GM21576 (cell line): ENCODE results near the gene RFTN1.

ENCODE experiments used
- ATAC-seq: cut with Tn5 transposase; IDR thresholded peaks from one replicate; pipeline ENCODE4 v1.9.1; 2021; ENCODE audit warnings: mild to moderate bottlenecking, moderate library complexity; ENCODE audit not compliant: unreplicated experiment

The RFTN1 gene, protein sequence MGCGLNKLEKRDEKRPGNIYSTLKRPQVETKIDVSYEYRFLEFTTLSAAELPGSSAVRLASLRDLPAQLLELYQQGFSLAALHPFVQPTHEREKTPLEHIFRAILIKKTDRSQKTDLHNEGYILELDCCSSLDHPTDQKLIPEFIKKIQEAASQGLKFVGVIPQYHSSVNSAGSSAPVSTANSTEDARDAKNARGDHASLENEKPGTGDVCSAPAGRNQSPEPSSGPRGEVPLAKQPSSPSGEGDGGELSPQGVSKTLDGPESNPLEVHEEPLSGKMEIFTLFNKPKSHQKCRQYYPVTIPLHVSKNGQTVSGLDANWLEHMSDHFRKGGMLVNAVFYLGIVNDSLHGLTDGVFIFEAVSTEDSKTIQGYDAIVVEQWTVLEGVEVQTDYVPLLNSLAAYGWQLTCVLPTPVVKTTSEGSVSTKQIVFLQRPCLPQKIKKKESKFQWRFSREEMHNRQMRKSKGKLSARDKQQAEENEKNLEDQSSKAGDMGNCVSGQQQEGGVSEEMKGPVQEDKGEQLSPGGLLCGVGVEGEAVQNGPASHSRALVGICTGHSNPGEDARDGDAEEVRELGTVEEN

DNA sequence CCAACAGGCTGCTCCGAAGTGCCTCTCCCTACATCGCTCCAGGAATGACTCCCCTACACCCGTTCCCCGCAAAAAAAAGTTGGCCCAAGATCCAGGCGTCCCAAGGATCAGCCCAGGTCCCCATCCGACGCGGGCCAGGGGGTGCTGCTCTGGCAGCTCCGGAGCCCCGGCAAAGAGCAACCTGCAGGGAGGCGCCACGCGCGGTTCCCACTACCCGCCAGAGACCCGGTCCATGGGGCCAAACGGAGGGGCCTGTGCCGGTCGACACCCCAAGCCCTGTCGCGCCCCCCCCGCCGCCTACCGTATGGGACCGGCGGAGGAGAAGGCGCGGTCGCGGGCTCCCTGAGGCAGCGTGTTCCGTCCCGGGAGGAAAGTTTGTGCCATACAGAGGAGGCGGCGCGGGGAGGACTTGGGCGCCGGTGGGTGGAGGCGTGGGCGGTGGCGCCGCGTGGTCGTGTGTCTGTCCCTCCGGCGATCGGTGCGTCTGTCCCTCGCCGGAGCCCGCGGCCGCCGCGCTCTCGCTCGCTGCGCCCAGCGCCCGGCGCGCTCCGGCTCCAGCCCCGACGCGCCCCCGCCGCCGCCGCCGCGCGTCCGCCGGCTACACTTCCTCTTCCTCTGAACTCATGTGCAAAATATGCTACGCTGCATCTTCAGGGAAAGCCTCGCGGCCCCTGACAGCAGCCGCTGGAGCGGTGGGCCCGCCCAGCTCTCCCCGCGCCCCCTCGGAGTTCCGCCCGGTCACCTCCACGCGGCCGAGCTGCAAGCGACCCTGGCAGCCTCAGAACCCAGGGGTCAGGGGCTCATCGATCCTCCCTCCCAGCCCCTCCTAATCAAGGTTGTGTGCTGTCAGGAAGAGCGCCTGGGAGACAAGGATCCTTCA is at the start of gene RFTN1:
Gene RFTN1, minus strand, starts transcription at position 559 of the 880 bp plus-strand sequence. CDS start 19,830 bp downstream, outside the sequence.
- ATAC-seq: peak; percentile 12

DNA sequence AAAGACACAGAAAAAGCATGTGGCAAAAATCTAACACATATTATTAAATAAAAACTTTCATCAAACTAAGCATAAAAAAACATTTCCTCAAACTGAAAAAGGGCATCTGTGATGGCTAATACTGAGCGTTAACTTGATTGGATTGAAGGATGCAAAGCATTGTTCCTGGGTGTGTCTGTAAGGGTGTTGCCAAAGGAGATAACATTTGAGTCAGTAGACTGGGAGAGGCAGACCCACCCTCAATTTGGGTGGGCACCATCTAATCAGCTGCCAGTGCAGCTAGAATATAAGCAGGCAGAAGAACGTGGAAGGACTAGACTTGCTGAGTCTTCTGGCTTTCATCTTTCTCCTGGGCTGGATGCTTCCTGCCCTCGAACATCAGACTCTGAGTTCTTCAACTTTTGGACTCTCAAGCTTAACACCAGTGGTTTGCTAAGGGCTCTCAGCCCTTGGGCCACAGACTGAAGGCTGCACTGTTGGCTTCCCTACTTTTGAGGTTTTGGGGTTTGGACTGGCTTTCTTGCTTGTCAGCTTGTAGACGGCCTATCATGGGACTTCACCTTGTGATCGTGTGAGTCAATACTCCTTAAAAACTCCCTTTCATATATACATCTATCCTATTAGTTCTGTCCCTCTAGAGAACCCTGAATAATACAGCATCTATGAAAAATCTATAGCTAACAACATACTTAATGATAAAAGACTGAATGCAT is 46.3 kb upstream of the RFTN1 start:
- ATAC-seq: no peak

DNA sequence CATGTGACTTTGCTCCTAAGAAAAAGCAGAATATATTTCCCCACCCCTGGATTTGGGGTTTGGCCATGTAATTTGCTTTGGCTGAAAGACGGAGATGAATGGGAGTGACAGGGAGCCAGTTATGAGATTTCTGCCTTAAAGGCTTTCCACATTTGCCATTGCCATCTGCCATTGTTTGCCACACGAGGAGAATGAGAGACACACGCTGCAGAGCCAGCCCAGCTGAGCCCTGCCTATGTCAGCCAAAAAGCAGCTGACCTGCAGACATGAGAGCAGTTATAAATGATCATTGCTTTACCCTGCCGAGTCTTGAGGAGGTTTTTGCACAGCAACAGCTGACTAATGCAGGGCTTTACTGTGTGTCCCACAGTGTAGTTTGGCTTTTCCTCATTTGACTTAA is 40.6 kb upstream of the RFTN1 start:
- ATAC-seq: no peak

DNA sequence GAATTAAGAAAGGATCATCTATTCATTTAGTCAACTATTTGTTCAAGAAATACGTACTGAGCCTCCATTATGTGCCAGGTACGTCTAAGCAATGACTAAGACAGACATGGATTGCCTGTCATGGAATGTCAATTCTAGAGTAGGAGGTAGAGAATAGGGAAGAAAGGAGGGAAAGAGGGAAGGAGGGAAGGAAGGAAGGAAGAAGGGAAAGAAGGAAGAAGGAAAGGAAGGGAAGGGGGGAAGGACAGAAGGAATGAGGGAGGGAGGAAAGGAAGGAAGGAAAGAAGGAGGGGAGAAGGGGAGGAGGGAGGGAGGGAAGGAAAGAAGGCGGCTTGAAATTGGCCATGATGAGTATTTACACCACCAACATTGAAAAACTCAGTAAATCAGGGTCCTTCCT is 39.3 kb upstream of the RFTN1 start:
- ATAC-seq: no peak

DNA sequence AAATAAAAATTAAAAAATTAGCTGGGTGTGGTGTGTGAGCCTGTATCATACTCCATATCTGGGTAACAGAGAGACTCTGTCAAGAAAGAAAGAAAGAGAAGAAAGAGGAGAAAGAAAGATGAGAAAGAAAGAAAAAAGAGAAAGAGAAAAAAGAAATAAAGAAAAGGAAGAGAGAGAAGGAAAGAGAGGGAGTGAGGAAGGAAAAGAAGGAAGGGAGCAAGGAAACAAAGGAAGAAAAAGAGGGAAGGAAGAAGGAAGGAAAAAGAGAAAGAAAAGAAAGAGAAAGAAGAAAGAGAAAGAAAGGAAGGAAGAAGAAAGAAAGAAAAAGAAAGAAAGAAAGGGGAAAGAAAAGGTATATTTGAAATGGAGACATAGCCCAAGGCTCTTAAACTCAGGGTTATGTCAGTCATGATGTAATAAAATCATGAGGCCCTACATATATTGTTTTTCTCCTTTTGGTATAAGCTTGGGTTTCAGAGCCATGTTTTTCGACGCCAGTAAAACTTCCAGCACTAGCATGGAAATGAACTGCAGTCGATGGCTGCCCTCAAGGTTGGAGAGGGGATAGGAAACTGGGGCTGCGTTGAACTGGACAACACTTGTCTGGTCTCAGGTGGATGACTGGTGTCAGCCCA is 38.0 kb upstream of the RFTN1 start:
- ATAC-seq: no peak

DNA sequence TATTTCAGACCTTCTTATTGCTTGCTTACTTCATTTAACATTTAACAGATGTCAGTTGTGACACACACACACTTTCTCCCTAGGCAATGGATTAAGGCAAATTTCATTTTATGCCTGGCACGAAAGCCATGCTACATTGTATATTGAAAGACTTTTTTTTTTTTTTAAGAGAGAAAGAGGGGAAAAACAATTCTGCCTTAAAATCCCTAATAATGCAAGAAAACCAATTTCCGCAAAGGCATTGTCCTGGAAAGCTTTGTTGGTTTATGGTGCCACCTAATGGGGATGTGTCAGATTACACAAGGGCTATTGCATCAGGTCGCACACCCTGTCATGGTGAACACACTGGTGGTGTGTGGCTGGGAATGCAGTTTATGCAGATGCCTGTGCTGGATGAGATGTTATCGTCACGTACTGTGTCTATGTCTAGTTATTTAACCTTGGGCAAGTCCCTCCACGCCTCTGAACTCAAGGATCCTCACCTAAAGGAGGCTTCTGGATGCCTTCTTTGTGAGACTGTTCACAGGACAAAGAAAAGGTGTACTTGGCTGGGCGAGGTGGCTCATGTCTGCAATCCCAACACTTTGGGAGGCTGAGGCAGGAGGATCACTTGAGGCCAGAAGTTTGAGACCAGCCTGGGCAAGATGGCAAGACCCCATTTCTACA is 37.3 kb upstream of the RFTN1 start:
- peak; percentile 76 for ATAC-seq

DNA sequence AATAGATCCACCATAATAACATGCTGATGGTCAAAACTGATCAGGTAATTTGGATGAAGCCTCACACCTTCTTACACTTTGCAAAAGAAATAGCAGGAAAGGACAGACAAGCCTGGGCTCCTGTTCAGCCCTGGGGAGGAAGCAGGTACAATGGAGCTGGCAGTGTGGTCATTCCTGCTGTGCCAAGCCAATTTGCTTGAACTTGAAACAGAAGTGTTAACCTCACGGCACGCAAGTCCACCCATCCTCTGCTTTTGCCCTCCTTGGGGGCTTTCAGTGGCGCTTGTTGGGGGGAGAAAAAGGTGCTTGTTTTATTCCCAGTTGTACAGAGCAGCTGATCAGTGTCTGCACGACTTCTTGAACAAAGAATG is 36.8 kb upstream of the RFTN1 start:
- ATAC-seq: no peak

DNA sequence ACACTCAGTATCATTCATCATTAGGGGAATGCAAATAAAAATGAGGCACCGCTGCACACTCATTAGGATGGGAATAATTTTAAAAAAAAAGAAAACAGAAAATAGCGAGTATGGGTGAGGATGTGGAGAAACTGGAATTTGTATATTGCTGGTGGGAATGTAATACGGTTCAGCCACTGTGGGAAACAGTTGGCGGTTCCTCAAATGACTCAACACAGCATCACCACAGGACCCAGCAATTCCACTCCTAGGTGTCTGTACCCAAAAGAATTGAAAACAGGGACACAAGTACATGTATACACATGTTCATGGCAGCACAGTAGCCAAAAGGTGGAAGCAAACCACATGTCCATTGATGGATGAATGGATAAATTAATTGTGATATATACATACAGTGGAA is 35.2 kb upstream of the RFTN1 start:
- ATAC-seq: no peak

DNA sequence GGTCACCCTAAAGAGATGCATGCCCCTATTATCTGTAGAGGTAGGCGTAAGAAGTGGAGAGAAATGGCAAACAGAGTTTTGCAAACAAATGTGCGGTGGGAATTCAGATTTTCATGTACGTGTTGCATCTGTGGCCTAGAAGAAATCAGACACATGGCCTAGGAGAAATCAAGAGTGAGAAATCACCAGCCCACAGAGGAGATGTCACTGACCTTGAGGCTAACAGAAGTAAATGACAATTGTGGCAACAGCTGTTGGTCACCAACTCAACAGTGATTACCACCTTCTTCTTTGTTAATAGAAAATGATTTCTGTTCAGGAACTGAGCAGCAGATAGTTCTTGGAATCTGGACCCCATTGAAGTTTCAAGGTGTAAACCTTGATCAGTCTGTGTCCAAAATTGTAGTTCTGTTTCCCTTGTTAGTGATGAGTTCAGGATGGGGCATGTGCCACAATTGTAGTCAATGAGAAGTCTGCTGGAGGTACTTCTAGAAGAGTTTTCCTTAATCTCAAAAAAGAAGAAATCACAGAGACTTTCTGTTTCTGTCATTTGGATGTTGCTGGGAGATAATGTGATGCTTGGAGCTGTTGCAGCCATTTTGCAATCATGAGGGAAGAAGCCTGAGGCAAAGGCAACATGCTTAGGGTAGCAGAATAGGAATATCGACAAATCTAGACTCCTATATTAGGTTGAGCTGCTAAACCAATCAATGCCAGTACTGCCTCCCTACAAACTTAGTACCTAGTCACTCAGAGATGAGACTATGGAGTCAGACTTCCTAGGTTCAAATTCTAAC is 34.3 kb upstream of the RFTN1 start:
- no peak for ATAC-seq

DNA sequence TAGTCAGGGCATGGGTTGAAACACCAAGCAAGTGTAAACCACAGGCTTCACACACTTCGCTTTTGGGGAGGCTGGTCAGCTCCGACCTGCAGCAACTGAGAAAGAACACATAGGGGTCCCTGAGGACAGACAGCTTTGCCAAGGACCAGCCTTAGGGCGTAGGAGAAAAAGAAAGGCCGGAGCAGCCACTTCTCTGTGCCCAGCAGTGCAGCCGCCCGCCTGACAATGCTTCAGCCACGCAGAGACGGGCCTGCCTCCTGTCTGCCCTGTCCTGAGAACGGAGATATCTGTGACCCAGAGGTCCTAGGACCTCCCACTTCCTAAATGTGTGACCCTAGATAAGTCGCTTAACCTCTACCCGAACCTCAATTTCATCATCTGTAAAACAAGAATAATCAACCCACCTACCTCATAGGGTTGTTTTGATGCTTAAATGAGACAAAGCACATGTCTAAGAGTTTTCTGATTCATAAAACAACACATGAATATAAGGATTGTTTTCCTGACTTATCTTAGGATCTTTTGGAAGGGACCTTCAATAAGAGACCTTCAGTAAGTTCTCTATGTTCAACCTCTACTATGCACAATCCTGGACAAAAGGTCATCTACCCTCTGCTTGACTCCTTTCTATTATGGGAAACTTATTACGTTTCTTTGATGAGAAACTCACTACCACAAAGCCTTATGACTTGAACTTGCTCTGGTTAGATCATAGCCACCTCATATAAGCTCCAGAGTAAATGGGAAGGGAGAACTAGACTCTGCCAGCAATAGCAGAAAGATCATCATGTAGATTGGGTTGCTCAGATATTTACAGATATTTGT is 32.9 kb upstream of the RFTN1 start:
- ATAC-seq: no peak

DNA sequence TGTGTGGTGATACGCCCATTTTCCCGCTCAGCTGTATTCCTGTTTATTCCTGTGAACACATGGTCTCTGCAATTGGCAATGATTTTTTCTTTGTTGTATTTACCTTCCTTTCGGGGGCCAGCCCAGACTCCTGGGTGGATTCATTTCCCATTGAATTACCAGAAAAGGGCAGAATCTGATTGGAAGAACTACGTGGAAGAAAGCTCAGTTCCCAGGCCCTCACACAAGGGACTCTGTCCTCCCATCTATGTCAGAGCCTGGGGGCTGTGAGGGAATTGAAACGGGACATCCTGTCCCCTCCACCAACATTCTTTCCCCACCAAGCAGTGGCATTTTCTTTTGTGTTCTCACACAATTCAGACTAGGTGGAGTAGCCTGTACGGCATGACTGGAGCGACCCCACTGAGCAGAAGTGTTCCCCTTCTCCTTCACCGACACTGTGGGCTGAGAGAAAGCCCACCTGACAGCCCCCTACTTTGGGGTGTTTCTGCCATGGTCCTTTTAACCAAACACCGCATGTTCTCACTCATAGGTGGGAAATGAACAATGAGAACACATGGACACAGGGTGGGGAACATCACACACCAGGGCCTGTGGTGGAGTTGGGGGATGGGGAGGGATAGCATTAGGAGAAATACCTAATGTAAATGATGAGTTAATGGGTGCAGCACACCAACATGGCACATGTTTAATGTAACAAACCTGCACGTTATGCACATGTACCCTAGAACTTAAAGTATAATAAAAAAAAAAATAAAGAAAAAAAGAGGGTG is 32.1 kb upstream of the RFTN1 start:
- no peak for ATAC-seq

DNA sequence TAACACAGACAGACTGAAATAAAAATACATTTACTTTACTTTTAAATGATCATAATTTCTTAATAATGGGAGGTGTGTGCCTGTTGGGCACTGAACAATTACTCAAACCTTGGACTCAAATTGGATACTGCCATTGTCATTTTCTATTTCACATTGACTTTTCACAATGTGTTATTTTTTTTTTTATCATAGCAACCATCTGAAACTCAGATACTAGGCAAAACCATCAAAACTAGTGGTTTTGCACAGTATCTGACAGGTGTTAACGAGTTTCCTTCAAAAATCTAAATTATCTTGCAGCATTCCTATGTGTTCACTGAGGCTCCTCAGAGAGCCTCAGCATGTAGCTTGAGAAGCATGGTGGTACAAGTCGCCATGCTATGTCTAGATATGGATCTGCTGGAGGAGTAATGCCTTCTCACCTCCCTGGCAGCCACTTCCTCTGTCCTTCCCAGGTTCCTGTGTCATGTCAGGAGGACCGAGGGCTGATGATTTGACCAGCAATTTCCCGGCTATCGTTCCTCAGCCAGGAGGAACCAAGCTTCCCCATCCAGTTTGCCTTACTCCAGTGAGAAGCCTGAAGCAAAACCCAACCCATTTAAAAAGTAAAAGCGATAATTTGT is 29.9 kb upstream of the RFTN1 start:
- no peak for ATAC-seq

DNA sequence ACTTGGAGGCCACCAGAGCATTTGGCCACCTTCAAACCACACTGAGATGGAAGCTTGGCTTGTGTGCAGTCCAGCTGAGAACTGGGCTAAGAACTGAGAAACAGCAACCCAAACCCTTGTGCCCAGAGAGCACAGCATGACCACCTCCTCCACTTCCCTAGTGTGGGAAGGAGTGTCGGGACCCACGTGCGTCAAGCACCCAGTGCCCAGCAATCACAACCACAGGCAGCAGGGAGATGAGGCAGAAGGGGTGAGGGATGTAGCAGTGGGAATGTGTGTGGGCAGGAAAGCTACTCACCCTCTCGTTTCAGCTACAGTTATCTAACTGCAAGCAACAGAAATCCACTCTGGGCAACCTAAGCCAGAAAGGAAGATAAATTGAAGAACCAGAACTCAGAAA is 25.0 kb upstream of the RFTN1 start:
- ATAC-seq: no peak

DNA sequence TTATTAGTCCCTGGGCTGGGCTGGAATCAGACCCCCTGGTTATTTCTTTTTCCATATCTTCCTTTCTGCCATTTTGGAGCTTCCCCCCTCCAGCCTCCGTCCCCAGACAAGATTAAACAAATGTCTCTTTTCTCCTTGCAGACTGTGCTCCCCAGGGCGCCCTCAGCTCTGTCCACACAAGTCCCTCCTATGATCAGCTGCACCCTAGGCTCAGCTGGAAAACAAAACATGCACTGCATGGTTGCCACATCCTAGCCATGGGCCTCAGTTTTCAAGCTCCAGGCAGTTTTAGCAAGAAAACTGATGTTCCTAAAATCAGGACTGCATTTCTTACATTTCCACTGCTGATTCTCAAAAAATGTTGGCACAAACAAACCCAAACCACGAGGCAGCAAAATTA is 23.5 kb upstream of the RFTN1 start:
- no peak for ATAC-seq

DNA sequence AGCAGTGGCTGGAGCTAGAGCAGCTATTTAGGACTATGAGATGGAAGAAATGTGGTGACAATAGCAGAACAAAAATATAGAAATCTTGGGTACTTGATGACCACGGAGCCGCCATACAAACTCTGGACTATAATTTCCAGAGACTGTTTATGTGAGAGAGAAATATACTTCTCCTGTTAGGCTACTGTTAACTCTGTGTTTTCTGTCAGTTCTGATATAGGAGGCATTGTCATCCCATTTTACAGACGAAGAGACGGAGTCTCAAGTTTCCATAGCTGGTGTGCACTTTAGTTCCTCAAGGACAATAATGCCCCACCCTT is 22.8 kb upstream of the RFTN1 start:
- no peak for ATAC-seq

DNA sequence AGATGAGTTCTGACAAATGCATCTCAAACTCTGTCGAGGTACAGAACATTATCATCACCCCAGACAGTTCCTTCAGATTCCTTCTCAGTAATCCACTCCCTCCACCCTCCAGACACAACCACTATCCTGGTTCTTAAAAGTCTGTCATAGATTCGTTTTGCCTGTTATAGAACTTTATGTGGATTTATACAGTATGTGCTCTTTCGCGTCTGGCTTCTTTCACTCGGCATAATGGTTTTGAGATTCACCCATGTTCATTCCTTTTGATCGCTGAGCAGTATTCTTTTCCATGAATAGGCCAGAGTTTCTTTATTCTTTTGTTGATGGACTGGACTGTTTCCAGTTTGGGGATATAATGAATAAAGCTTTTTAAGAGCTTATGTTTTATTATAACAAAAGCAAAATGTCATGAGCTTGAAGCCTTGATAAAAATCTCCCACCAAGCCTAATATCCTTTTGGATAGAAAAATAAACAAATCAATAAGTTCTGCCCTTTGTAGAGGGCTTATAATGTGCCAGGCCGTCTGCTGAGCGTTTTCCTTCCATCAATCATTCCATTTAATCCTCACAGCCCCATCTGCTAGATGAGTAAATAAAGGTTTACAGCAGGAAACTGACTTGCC is 21.3 kb upstream of the RFTN1 start:
- ATAC-seq: no peak
